ENCODE data around the gene MNT.

Gene MNT

GRCh38 chr17:2363851-2364762, 36.8 kb downstream of the MNT start:
- DNase-seq (ENCODE audit: low read depth in 2 of 2): no peak

GRCh38 chr17:2363318-2363717, 37.5 kb downstream of the MNT start:
- DNase-seq (ENCODE audit: low read depth in 2 of 2): no peak

GRCh38 chr17:2362881-2363280, 38.0 kb downstream of the MNT start:
- no peak for DNase-seq (ENCODE audit: low read depth in 2 of 2)

- no peak for DNase-seq (ENCODE audit: low read depth in 2 of 2)
Observed at GRCh38 chr17:2362416-2362815, 38.4 kb downstream of the MNT start.

GRCh38 chr17:2362016-2362415, 38.8 kb downstream of the MNT start:
- DNase-seq (ENCODE audit: low read depth in 2 of 2): no peak

GRCh38 chr17:2361010-2361760, 39.7 kb downstream of the MNT start:
- DNase-seq (ENCODE audit: low read depth in 2 of 2): no peak

GRCh38 chr17:2357931-2358434, 42.9 kb downstream of the MNT start:
- no peak for DNase-seq (ENCODE audit: low read depth in 2 of 2)

- DNase-seq (ENCODE audit: low read depth in 2 of 2): no peak
Observed at GRCh38 chr17:2357237-2357636, 43.6 kb downstream of the MNT start.

GRCh38 chr17:2354311-2354710, 46.5 kb downstream of the MNT start:
- DNase-seq (ENCODE audit: low read depth in 2 of 2): no peak

- DNase-seq (ENCODE audit: low read depth in 2 of 2): no peak
Observed at GRCh38 chr17:2351269-2351668, 49.6 kb downstream of the MNT start.

GRCh38 chr17:2347805-2348685, 52.8 kb downstream of the MNT start:
- DNase-seq (ENCODE audit: low read depth in 2 of 2): peak; percentile 42 to 51

- no peak for DNase-seq (ENCODE audit: low read depth in 2 of 2)
Observed at GRCh38 chr17:2346475-2346874, 54.4 kb downstream of the MNT start.

- DNase-seq (ENCODE audit: low read depth in 2 of 2): no peak
Observed at GRCh38 chr17:2344528-2344927, 56.3 kb downstream of the MNT start.

- no peak for DNase-seq (ENCODE audit: low read depth in 2 of 2)
Observed at GRCh38 chr17:2343421-2343820, 57.4 kb downstream of the MNT start.

- DNase-seq (ENCODE audit: low read depth in 2 of 2): no peak
Observed at GRCh38 chr17:2338315-2338657, 62.6 kb downstream of the MNT start.

- DNase-seq (ENCODE audit: low read depth in 2 of 2): no peak
Observed at GRCh38 chr17:2337544-2338314, 63.1 kb downstream of the MNT start.

- DNase-seq (ENCODE audit: low read depth in 2 of 2): no peak
Observed at GRCh38 chr17:2336852-2337543, 63.9 kb downstream of the MNT start, which contains the start of gene SGSM2. SGSM2 (plus strand) TSS chr17:2337501; CDS start chr17:2337689, 188 bp downstream.

GRCh38 chr17:2336215-2336851, 64.5 kb downstream of the MNT start, which contains the start of gene TSR1:
TSR1 (minus strand) TSS chr17:2336457; CDS start chr17:2336427, 30 bp downstream.
- peak; percentile 65 to 66 for DNase-seq (ENCODE audit: low read depth in 2 of 2)

- DNase-seq (ENCODE audit: low read depth in 2 of 2): no peak
Observed at GRCh38 chr17:2335726-2336214, 65.1 kb downstream of the MNT start.

All from fibroblast of skin of left biceps (primary cell).